ENCODE results near the gene TSC22D2.
"Not testable (repeated sequence)": the region's sequence is repeated elsewhere in the genome, so short reads cannot be mapped to it uniquely, and the experiment has no call there.

Gene TSC22D2

DNA sequence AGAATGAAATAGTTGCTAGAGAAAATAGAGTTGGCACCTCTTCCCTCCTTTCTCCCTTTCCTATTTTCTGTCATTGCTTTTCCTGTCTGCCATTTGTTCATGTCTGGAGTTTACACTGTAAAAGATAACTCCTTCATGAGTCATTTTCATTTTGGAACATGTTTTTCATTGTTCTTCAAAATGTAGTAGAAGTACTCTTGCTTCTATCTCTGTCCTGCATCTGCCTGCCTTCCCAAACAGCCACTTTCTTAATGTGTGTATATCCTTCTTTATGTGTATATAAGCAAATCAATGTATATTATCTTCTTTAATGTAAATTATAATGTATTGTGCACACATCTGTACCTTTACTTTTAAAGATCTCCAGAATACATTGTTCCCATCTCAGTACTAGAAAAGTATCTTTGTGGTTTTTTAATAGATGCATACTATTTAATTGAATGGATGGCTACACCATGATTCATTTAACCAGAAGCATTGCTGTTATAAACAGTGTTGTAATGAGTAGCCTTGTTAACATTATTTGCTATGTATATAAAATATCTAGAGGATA, 41.1 kb downstream of the TSC22D2 start:
- no peak for DNase-seq

DNA sequence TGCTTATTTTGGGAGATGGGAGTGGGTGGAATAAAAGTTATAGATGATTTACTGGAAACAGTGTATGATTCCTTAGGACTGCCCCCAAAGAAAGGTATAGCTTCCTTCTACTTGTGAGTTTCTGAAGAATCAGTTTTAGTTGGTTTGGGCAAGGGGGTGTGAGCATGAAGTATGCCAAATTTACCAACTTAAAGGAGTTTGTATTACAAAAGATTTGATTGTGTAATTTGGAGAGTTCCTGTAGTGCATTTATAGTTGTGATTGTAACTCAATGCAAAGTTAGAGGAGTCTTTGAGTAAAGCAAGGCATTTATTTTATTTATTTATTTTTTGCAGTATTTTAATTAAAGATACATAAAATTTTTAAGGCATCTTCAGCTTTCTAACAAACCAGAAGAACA, 42.8 kb downstream of the TSC22D2 start:
- no peak for DNase-seq

DNA sequence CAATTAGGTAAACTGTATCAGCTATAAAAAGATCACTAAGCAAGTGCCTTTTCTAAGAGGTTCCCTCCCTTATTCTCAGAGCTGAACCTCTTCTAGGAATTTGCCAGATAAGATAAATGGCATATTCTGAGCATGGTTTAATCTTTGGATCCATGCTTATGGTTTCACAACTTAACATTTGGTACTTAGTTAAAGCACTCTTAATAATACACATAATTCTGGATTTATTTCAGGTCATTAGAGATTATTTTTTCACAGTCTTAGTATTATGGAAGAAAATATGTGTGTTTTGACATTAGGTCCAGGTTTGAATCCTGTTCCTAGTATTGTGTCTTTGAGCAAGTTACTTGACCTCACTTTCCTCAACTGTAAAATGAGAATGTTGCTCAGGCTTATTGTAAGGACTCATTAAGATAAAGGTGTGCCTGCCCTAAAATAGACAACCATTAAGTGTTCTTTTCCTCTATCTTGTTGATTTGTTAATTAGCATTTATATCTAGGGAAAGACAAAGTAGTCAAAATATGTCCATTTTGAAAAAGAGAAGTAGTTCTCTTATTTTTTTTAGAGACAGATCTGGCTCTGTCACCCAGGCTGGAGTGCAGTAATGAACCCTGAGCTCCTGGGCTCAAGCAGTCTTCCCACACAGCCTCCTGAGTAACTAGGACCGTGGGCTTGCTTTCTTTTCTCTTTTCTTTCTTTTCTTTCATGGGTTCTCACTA, 43.4 kb downstream of the TSC22D2 start:
- no peak for DNase-seq

DNA sequence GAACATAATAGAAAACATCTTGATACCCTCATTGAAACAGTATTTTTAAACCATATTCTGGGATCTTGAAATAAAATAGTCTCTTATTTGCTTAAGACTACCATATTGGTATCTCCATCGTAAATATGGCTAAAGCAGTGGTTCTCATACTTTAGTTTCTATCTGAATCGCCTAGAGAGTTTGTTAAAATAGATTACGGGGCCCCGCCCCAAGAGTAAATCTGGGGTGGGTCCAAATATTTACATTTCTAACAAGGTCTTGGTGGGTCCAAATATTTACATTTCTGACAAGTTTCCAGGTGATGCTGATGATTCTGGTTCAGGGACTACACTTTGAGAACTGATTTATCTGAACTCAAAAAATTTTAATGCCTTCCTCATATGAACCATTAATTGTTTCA, 45.3 kb downstream of the TSC22D2 start:
- DNase-seq: no peak

DNA sequence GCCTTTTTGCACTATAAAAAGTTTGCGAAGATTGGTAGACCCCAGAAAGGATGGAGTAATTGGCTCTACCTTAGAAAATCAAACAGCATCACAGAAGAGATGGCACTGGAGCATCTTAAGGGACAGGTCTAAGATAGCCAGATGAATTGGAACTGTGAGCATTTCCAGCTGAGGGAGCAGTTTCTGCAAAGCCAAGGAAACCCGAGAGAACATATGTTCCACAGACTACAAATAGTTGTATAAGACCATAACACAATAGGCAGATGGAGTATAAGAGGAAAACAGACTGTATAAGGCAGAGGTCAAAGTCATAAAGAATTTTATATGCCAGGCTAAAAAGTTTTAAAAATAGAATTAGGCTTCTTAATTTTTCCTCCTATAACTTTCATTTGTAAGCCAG, 46.0 kb downstream of the TSC22D2 start:
- DNase-seq: no peak

DNA sequence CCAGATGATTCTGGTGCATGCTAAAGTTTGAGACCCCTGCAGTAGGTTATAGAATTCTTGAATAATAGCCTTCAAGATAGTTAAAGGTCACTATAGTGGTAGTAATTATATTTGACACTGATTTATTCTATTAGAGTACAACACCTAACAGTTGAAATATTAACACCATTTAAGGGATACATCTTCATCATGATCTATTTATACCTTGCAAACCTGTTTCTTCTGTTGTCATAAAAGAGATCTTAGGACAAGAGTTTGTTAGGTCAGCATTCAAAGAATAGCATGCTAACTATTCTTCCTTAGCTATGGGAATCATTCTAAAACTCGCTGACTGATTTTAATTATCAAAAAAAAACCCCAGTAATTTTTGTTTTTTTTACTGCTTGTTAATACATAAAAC, 46.5 kb downstream of the TSC22D2 start:
- no peak for DNase-seq

DNA sequence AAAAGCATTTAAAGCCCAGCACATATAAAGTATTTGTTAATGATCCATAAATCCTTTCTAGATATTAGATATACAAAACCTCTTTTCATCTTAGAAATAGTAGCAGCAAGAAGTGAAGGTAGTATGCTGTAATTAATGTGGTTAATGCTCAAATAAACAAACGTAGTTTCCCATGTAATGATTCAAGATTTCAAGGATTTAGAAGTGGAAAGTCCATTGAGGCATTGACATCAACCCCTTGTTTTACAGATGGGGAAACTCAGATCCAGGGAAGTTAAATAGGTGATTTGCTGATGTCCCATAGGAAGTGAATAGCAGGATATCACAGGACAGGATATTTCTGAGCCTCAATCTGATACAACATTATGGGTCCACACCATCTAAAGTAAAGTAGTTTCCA, 47.2 kb downstream of the TSC22D2 start:
- DNase-seq: no peak

DNA sequence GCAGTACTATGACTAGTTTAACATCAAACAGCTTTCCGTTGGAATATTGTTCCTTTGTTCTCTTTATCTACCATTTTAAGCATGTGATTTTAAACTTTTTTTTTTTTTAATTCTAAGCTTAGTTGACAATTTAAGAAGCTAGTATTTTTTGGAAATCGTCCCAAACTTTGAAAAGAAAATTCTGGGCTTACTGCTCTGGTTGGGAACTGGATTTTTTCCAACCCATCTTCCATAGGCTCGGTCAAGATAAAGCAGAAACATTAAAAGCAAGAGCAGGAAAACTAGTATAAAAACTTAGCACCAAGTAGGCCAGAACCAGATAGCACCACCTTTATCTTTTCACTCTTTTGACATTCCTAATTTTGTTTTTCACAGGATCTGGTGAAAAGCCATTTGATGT, 49.9 kb downstream of the TSC22D2 start:
- no peak for DNase-seq

DNA sequence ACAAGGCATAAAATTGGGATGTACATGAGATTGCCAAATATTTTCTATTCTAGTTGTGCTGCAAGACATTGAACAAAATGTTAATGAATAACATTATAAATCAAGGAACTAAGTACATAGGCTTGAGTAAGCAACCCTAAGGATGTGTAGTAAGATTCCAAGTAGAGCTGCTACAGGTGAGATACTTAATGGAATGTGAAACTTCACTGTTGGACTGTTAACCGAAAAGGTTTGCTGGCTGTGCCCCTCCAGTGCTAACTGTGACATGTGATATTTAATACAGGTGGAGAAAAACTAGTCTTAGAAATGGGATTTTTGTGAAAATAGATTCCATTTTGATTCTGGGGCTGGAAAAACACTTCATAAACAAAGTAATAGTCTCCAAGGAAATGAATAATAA, 52.4 kb downstream of the TSC22D2 start:
- no peak for DNase-seq

DNA sequence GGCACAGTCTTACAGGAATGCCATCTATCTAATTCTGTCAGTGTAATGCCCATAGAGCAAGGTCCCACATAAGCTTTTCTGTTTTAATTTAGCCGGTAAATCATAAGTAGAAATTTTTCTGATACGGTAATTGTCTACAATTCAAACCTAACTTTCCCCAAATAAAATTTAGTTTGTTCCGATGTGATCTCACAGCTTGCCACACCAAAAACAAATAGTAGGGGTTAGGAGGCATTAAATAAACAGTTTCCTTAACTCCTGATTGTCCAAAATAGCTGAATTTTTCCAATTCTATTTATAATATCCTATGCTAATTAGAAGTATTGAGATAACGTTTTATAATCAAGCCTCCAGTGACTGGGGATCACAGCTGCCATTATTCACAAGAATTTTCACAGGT, 53.3 kb downstream of the TSC22D2 start:
- no peak for DNase-seq

DNA sequence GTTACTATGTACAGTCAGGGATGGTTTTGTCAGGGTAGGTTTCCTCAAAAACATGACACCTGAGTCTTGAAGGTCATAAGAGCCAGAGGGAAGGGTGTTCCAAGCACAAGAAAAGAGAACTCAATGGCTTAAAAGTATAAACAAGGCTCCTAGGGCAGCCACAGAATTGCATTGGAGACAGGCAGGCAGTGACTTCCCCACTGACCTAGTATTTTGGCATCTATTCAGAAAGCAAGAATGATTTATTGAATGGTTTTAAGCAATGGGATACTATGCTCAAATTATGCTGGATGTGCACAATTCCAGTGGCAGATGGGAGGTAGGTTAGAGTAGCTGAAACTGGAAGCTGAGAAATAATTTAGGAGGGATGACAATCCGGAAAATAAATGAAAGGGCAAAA, 54.0 kb downstream of the TSC22D2 start:
- DNase-seq: no peak

DNA sequence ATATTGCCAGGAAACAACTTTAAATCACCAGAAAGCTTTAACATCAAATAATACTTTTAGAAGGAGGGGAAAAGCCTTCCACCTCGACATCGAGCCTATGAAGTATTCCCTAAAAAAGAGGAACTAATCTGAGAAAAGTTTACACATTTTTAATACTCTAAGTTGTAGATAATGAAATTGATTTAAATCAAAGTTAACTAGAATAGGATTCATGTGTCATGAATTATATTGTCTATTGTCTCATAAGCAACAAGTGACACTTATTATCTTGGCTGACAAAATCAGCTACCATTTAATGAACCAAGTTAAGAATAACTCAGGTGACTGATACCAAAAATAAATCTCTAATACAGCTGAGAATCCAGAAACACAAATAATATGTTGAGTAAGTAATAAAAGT, 56.6 kb downstream of the TSC22D2 start:
- DNase-seq: no peak

DNA sequence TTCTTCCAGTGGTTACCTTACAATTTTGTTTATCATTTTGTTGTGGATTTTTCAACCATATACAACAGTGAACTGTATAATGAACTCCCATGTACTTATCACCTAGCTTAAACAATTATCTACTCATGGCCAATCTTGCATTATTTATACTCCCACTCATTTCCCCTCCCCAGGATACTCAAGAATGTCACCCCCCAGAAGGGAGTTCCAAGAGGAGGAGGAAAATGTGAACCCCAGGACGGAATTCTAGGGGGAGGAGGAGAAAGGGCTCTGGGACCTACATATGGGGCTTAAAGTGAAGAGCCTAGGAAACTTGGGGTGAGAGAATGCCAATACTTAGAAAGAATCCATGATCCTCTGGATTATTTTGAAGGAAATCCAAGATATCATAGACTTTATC, 59.3 kb downstream of the TSC22D2 start:
- DNase-seq: no peak

DNA sequence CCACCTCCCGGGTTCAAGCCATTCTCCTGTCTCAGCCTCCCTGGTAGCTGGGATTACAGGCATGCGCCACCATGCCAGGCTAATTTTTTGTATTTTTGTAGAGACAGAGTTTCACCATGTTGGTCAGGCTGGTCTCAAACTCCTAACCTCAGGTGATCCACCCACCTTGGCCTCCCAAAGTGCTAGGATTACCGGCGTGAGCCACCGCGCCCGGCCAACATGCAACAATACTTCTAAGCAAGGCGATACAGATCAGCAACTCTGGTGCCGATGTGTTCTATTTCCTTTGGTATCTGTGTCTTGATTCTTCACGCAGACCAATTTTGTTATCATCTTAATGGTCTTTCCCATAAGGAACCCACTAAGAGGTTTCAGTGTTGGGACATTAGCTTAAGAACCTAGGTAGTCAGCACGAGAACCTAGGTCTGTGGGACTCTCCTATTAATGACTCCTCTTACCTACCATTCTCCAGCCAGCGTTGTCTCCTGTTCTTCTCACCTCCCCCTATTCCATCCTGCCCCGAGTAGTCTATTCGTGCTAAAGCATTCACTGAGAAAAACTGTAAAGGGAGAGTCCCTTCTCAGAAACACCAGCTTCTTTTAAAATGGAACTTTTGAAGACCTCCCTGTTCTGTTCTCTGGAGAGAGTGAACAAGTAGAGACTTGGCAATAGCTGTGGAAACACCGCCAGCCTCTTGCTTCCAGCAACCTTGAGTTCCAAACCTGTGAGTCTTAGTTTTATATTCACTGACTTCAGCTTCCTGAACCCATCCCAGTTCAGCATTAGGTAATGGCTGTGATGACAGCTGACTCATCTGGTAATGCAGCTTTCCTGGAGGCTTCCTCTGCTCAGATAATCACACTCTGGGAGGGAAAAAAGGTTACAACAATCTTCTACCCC, 61.2 kb downstream of the TSC22D2 start:
- DNase-seq: no peak

DNA sequence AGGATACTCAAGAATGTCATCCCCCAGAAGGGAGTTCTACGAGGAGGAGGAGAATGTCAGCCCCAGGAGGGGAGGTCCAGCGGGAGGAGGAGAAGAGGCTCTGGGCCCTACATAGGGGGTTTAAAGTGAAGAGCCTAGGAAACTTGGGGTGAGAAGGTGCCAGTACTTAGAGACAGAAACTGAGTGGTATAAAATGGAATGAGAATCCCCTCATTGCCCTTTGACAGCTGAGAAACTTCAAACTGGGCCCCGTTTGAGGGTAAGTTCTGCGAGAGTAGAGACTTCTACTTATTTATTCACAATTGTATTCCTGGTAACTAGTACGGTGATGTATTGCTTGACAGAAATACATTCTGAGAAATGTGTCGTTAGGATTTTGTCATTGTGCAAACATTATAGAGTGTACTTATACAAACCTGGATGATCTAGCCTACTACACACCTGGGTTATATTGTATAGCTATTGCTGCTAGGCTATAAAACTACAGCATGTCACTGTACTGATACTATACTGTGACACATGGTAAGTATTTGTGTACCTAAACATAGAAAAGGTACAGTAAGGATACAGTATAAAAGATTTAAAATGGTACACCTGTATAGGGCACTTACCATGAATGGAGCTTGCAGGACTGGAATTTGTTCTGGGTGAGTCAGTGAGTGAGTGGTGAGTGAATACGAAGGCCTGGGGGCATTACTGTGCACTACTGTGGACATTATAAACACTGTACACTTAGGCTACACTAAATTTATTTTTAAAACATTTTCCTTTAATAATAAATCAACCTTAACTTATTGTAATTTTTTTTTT, 62.0 kb downstream of the TSC22D2 start:
- DNase-seq: no peak

DNA sequence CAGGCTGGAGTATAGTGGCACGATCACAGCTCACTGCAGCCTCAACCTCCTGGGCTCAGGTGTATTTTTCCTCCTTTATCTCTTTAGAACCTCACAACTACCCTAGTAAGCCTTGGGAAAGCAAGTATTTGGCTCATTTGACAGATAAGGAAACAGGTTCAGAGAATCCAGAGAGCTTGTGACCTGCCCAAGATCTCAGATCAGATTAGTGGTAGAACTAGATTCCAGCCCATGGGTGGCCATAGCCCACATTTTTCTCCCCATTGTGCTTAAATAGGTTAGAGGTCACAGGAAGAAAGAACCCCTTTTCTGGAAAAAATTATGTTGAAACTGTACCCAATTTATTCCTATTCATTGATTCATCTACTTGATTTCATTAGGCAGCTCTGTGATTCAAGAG, 64.3 kb downstream of the TSC22D2 start:
- DNase-seq: no peak

DNA sequence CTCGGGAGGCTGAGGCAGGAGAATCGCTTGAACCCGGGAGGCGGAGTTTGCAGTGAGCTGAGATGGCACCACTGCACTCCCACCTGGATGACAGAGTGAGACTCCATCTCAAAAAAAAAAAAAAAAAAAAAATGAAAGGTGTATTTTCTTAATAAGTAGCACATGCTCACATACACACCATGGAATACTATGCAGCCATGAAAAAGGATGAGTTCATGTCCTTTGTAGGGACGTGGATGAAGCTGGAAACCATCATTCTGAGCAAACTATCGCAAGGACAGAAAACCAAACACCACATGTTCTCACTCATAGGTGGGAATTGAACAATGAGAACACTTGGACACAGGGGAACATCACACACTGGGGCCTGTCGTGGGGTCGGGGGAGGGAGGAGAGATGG, 65.1 kb downstream of the TSC22D2 start:
- DNase-seq: not testable (repeated sequence)

DNA sequence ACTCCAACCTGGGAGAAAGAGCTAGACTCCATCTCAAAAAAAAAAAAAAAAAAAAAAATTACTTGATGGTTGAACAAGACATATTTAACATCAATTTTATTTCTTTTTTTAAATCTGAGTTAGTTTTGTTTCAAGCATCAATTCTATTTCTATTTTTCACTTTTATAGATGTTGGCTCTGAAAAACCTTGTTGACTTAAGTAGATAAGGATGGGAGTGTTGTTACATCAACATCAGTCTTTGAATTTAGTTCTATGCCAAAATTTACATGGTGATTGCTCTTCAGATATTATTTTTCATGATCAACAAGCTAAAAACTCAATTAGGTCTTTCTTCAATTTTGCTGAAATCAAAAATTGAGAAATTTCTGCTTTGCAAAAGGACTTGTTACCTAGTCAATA, 71.3 kb downstream of the TSC22D2 start:
- DNase-seq: no peak

DNA sequence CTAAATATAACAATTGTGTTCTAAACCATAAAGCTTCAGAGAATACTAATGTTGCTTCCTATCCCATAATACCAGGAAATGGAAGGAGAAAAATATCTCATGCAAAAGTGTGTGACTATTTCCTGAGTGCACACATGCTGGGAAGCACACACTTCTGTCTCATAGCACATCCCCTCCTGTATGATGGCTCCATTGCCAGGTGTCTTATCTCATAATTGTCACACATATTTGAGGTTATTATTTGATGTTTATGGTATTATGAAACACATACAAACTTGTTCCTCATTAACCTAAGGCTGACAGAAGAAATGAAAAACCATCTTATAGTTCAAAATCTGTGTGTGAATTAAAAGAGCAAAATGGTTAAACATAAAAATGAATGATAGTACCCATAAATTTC, 72.8 kb downstream of the TSC22D2 start:
- no peak for DNase-seq

DNA sequence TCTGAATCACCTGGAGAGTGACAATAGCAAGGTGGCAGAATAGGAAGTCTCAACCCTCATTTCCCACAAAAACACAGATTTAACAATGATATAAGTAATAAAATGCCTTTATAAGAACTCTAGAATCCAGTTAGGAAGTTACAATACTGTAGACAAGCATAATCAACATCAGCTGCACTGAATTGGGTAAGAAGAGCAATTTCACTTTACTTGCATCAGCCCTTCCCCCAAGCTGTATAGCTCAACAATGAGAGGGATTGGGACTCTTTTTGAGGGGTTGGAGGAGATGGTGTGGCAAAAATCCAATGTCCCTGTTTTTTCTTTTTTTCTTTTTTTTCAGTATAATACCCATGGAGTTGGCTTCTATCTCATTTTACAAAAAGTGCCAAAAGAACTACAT, 75.1 kb downstream of the TSC22D2 start:
- no peak for DNase-seq

DNA sequence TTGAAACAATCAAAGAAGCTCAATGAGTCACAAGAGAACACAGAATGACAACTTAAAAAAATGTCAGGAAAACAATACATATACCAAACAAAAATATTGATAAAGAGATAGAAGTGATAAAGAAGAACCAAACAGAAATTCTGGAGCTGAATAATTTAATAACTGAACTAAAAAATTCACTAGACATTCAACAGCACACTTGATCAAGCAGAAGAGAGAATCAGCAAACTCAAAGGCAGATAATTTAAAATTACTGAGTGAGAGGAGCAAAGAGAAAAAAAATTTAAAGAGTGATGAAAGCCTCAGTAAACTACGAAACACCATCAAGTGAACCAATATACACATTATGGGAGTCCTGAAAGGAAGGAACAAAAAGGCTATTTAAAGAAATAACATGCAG, 76.3 kb downstream of the TSC22D2 start:
- no peak for DNase-seq

DNA sequence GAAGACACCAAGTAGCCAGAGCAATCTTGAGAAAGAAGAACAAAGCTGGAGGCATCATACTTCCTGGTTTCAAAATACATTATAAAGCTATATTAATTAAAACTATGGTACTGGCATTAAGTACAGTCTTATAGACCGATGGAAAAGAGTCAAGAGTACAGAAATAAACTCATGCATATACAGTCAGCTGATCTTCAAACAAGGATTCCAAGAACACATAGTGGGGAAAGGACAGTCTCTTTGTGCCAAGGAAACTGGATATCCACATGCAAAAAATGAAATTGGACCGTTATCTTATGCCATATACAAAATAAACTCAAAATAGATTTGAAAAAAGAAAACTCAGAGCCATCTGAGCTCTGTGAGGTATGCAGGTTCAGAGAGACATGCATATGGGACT, 80.8 kb downstream of the TSC22D2 start:
- DNase-seq: no peak
